ENCODE data around the gene PITX2. TPM values are rescaled to one million over a fixed set of nuclear protein-coding genes. Genes with fewer than 3 reads are reported as not detected.

PITX2 gene
- 10 to 100 TPM; 17.4 to 48.6 (median 34.0) TPM for total RNA-seq

- TF ChIP-seq POLR2A (IDR thresholded peaks at IDR 0.05; ENCODE audit: low read depth) (peak; percentile 52), EP300 (IDR thresholded peaks at IDR 0.05) (no peak), POLR2AphosphoS5 (IDR thresholded peaks at IDR 0.05) (peak; percentile 82 to 95)
- Histone ChIP-seq H3K27me3 (peaks cover 0 to 84% (median 0%) of the 10 kb centered on the region in 4 donors), H3K4me1 (peaks cover 29 to 56% (median 43%) of the 10 kb centered on the region in 4 donors), H3K9me3 (no peaks in the 10 kb centered on the region), H3K27ac (replicated peaks in 1 of 4) (peak within 1 kb of the TSS; percentile 80 to 93 (median 86)), H3K4me3 (peak within 1 kb of the TSS; percentile 60 to 88 (median 72)), H3K36me3 (peaks cover 0 to 9% (median 2%) of the 10 kb centered on the region in 4 donors)
- peak; percentile 98 for DNase-seq (ENCODE audit: extremely low spot score)
- WGBS = 9% methylated on average over 26 of the region's 56 CpGs
- intact Hi-C loops (cut with DNase I) = no loop called here
Observed at GRCh38 chr4:110622841-110623717, at the start of gene PITX2. PITX2 (minus strand) TSS chr4:110623077; CDS start chr4:110622460, 617 bp downstream.

- TF ChIP-seq CTCF (IDR thresholded peaks at IDR 0.05) (no peak), EP300 (IDR thresholded peaks at IDR 0.05) (no peak), POLR2A (IDR thresholded peaks at IDR 0.05; ENCODE audit: low read depth) (no peak), POLR2AphosphoS5 (IDR thresholded peaks at IDR 0.05) (no peak)
- H3K4me1 ChIP-seq = no peaks in the 10 kb centered on the region
- no peak overlapping the region for H3K27ac ChIP-seq (replicated peaks in 1 of 4)
- intact Hi-C loops (cut with DNase I) = no loop called here
- WGBS = 95% methylated on average over 5 of the region's 5 CpGs
- no peaks in the 10 kb centered on the region for H3K9me3 ChIP-seq
- no peaks in the 10 kb centered on the region for H3K27me3 ChIP-seq
- no peak overlapping the region for H3K4me3 ChIP-seq
- H3K36me3 ChIP-seq = no peaks in the 10 kb centered on the region
- no peak for DNase-seq (ENCODE audit: extremely low spot score)
Observed at GRCh38 chr4:110671679-110672078, 48.8 kb upstream of the PITX2 start.

DNA sequence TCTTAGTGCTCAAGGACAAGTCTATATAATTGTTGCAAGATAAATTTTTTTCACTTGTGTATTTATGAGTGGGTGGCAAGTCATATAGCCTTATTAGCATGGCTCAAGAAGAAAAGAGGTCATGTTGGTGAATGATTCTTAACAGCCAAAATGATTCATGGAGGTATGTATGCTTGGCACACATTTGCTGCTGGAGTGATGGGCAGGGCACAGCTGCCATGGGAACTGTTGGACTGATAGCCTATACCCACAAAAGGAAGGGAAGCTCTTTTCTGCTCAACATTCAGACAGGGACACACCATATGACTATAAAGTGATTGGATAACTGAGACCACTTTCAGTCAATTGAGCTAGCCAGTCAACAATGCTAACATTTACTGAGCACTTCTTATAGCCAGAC lies 46.8 kb upstream of the PITX2 start:
- no peaks in the 10 kb centered on the region for H3K9me3 ChIP-seq
- TF ChIP-seq POLR2AphosphoS5 (IDR thresholded peaks at IDR 0.05) (no peak), POLR2A (IDR thresholded peaks at IDR 0.05; ENCODE audit: low read depth) (no peak), EP300 (IDR thresholded peaks at IDR 0.05) (no peak), CTCF (IDR thresholded peaks at IDR 0.05) (no peak)
- no peak overlapping the region for H3K4me3 ChIP-seq
- H3K27me3 ChIP-seq = no peaks in the 10 kb centered on the region
- DNase-seq (ENCODE audit: extremely low spot score) = no peak
- no peaks in the 10 kb centered on the region for H3K36me3 ChIP-seq
- intact Hi-C loops (cut with DNase I) = no loop called here
- H3K27ac ChIP-seq (replicated peaks in 1 of 4) = no peak overlapping the region
- H3K4me1 ChIP-seq = no peaks in the 10 kb centered on the region

GRCh38 chr4:110668463-110669235 lies 45.8 kb upstream of the PITX2 start:
- 73% methylated on average over 6 of the region's 6 CpGs for WGBS
- no peaks in the 10 kb centered on the region for H3K9me3 ChIP-seq
- H3K4me1 ChIP-seq = no peaks in the 10 kb centered on the region
- intact Hi-C loops (cut with DNase I) = no loop called here
- TF ChIP-seq EP300 (IDR thresholded peaks at IDR 0.05) (no peak), POLR2AphosphoS5 (IDR thresholded peaks at IDR 0.05) (no peak), CTCF (IDR thresholded peaks at IDR 0.05) (no peak), POLR2A (IDR thresholded peaks at IDR 0.05; ENCODE audit: low read depth) (no peak)
- no peaks in the 10 kb centered on the region for H3K27me3 ChIP-seq
- no peak for DNase-seq (ENCODE audit: extremely low spot score)
- H3K27ac ChIP-seq (replicated peaks in 1 of 4) = no peak overlapping the region
- H3K4me3 ChIP-seq = no peak overlapping the region
- no peaks in the 10 kb centered on the region for H3K36me3 ChIP-seq

DNA sequence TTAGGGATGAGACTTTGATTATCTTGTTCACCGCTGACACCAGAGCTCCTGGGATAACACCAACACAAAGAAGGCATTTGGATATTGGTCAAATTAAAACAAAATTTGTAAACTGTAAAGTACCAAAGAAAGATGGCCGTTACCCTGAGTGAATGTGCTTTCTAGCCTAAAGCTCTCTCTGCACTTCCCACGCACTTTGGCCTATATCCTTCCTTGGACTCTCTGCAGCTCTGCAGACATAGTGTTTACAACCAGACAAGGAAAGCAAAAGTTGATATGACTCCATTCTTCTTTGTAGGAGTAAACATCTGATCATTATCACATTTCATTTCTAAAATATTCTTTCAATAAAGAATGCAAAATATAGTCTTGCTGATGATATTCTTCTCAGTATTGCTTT lies 44.8 kb upstream of the PITX2 start:
- Histone ChIP-seq H3K36me3 (no peaks in the 10 kb centered on the region), H3K4me3 (no peak overlapping the region), H3K27me3 (no peaks in the 10 kb centered on the region), H3K4me1 (no peaks in the 10 kb centered on the region), H3K9me3 (no peaks in the 10 kb centered on the region), H3K27ac (replicated peaks in 1 of 4) (no peak overlapping the region)
- 75% methylated on average over 3 of the region's 3 CpGs for WGBS
- no peak for DNase-seq (ENCODE audit: extremely low spot score)
- TF ChIP-seq POLR2AphosphoS5 (IDR thresholded peaks at IDR 0.05) (no peak), CTCF (IDR thresholded peaks at IDR 0.05) (no peak), POLR2A (IDR thresholded peaks at IDR 0.05; ENCODE audit: low read depth) (no peak), EP300 (IDR thresholded peaks at IDR 0.05) (no peak)
- intact Hi-C loops (cut with DNase I) = no loop called here
